GM18508 (cell line): ENCODE measurements around the gene POP5.
A peak's percentile ranks its signal among the peaks of the same experiment; 100 is the strongest.
"Not testable (repeated sequence)": the region's sequence is repeated elsewhere in the genome, so short reads cannot be mapped to it uniquely, and the experiment has no call there.

Source experiments
- ATAC-seq: cut with Tn5 transposase; IDR thresholded peaks from one replicate; pipeline ENCODE4 v1.9.1; 2021; ENCODE audit warnings: moderate number of reproducible peaks; ENCODE audit not compliant: insufficient read depth, unreplicated experiment

Gene POP5

GRCh38 chr12:120580787-120581723 is at the start of gene POP5:
POP5 (minus strand) TSS chr12:120581402; CDS start chr12:120581362, 40 bp downstream.
- ATAC-seq = peak; percentile 88

- no peak for ATAC-seq
These were observed 49.1 kb upstream of the POP5 start for GRCh38 chr12:120630104-120630892.

GRCh38 chr12:120628919-120629318 is 47.7 kb upstream of the POP5 start:
- no peak for ATAC-seq

GRCh38 chr12:120625557-120626419 is 44.6 kb upstream of the POP5 start:
- no peak for ATAC-seq

- ATAC-seq = no peak
These were observed 39.4 kb upstream of the POP5 start for GRCh38 chr12:120620624-120621023.

- ATAC-seq = no peak
These were observed 37.9 kb upstream of the POP5 start for GRCh38 chr12:120618954-120619615.

- not testable (repeated sequence) for ATAC-seq
These were observed 36.6 kb upstream of the POP5 start for GRCh38 chr12:120617767-120618166.

- ATAC-seq = not testable (repeated sequence)
These were observed 36.0 kb upstream of the POP5 start for GRCh38 chr12:120617193-120617592.

GRCh38 chr12:120614848-120615247 is 33.6 kb upstream of the POP5 start:
- no peak for ATAC-seq

- not testable (repeated sequence) for ATAC-seq
These were observed 30.3 kb upstream of the POP5 start for GRCh38 chr12:120611534-120611933.

GRCh38 chr12:120610560-120610959 is 29.4 kb upstream of the POP5 start:
- ATAC-seq = no peak

GRCh38 chr12:120602416-120602815 is 21.2 kb upstream of the POP5 start:
- not testable (repeated sequence) for ATAC-seq

GRCh38 chr12:120599672-120600552 is 18.7 kb upstream of the POP5 start:
- ATAC-seq = no peak

- ATAC-seq = no peak
These were observed 17.7 kb upstream of the POP5 start for GRCh38 chr12:120598674-120599463.

GRCh38 chr12:120597861-120598260 is 16.7 kb upstream of the POP5 start:
- ATAC-seq = no peak

GRCh38 chr12:120596901-120597300 is 15.7 kb upstream of the POP5 start:
- no peak for ATAC-seq

GRCh38 chr12:120592121-120593049 is 11.2 kb upstream of the POP5 start:
- ATAC-seq = no peak
